HEK293 (cell line): ENCODE measurements around the gene MYO5B.

Experiments
- KLF1 ChIP-seq: fragments of 450-650 bp; formaldehyde crosslinking; IDR thresholded peaks from 2 replicates; pipeline ENCODE4 v1.5.1; 2016; ENCODE audit warnings: missing biosample characterization, missing genetic modification characterization
- OSR2 ChIP-seq: fragments of 450-650 bp; formaldehyde crosslinking; IDR thresholded peaks from 2 replicates; pipeline ENCODE4 v1.5.1; 2016; ENCODE audit warnings: missing biosample characterization, missing genetic modification characterization
- PBX3 ChIP-seq: sonication (generic); formaldehyde crosslinking; IDR thresholded peaks from 2 replicates; pipeline ENCODE4 v1.8.1; 2022; ENCODE audit warnings: mild to moderate bottlenecking, moderate library complexity, missing genetic modification reagents
- SCRT1 ChIP-seq: fragments of 450-650 bp; formaldehyde crosslinking; IDR thresholded peaks from 2 replicates; pipeline ENCODE4 v1.5.1; 2016; ENCODE audit warnings: missing biosample characterization, missing genetic modification characterization, borderline replicate concordance
- SCRT2 ChIP-seq: fragments of 450-650 bp; formaldehyde crosslinking; IDR thresholded peaks from 2 replicates; pipeline ENCODE4 v1.5.1; 2016; ENCODE audit warnings: missing biosample characterization, missing genetic modification characterization
- ZBTB17 ChIP-seq: fragments of 450-650 bp; formaldehyde crosslinking; IDR thresholded peaks from 2 replicates; pipeline ENCODE4 v1.5.1; 2016; ENCODE audit warnings: missing biosample characterization, missing genetic modification characterization
- ZNF148 ChIP-seq: fragments of 450-650 bp; formaldehyde crosslinking; IDR thresholded peaks from 2 replicates; pipeline ENCODE4 v1.5.0; 2017; ENCODE audit warnings: missing biosample characterization, missing genetic modification characterization, borderline replicate concordance
- ZNF184 ChIP-seq: fragments of 450-650 bp; IDR thresholded peaks from 2 replicates; pipeline ENCODE4 v1.5.1; 2018; ENCODE audit warnings: missing biosample characterization, mild to moderate bottlenecking, missing genetic modification characterization
- ZNF19 ChIP-seq: fragments of 450-650 bp; formaldehyde crosslinking; IDR thresholded peaks from 2 replicates; pipeline ENCODE4; 2016; ENCODE audit warnings: missing biosample characterization, missing genetic modification characterization, low read depth
- ZNF221 ChIP-seq: fragments of 450-650 bp; formaldehyde crosslinking; IDR thresholded peaks from 2 replicates; pipeline ENCODE4 v1.5.1; 2017; ENCODE audit warnings: missing biosample characterization, missing genetic modification characterization, borderline replicate concordance
- ZNF248 ChIP-seq: fragments of 450-650 bp; formaldehyde crosslinking; IDR thresholded peaks from 2 replicates; pipeline ENCODE4 v1.5.1; 2017; ENCODE audit warnings: missing biosample characterization, missing genetic modification characterization
- ZNF311 ChIP-seq: fragments of 450-650 bp; formaldehyde crosslinking; IDR thresholded peaks from 2 replicates; pipeline ENCODE4 v1.5.1; 2017; ENCODE audit warnings: missing biosample characterization, missing genetic modification characterization, borderline replicate concordance
- ZNF335 ChIP-seq: fragments of 450-650 bp; formaldehyde crosslinking; conservative IDR thresholded peaks from 2 replicates; pipeline ENCODE4 v1.5.1; 2016; ENCODE audit warnings: missing biosample characterization, missing genetic modification characterization
- ZNF350 ChIP-seq: fragments of 450-650 bp; formaldehyde crosslinking; IDR thresholded peaks from 2 replicates; pipeline ENCODE4 v1.5.0; 2017; ENCODE audit warnings: missing biosample characterization, mild to moderate bottlenecking, missing genetic modification characterization
- ZNF416 ChIP-seq: fragments of 450-650 bp; formaldehyde crosslinking; IDR thresholded peaks from 2 replicates; pipeline ENCODE4 v1.5.1; 2016; ENCODE audit warnings: missing biosample characterization, missing genetic modification characterization
- ZNF423 ChIP-seq: fragments of 450-650 bp; formaldehyde crosslinking; IDR thresholded peaks from 2 replicates; pipeline ENCODE4 v1.5.1; 2016; ENCODE audit warnings: missing biosample characterization, missing genetic modification characterization
- ZNF426 ChIP-seq: fragments of 450-650 bp; formaldehyde crosslinking; IDR thresholded peaks from 2 replicates; pipeline ENCODE4 v1.5.1; 2017; ENCODE audit warnings: missing biosample characterization, missing genetic modification characterization, mild to moderate bottlenecking, inconsistent platforms, moderate library complexity
- ZNF48 ChIP-seq: fragments of 450-650 bp; formaldehyde crosslinking; IDR thresholded peaks from 2 replicates; pipeline ENCODE4 v1.5.1; 2016; ENCODE audit warnings: missing biosample characterization, missing genetic modification characterization
- ZNF521 ChIP-seq: fragments of 450-650 bp; formaldehyde crosslinking; IDR thresholded peaks from 2 replicates; pipeline ENCODE4 v1.5.1; 2017; ENCODE audit warnings: missing biosample characterization, mild to moderate bottlenecking, missing genetic modification characterization
- ZNF561 ChIP-seq: fragments of 450-650 bp; IDR thresholded peaks from 2 replicates; pipeline ENCODE4 v1.5.1; 2018; ENCODE audit warnings: missing biosample characterization, missing genetic modification characterization, borderline replicate concordance
- ZNF571 ChIP-seq: fragments of 450-650 bp; formaldehyde crosslinking; IDR thresholded peaks from 2 replicates; pipeline ENCODE4 v1.5.0; 2017; ENCODE audit warnings: missing biosample characterization, missing genetic modification characterization
- ZNF654 ChIP-seq: fragments of 450-650 bp; formaldehyde crosslinking; IDR thresholded peaks from 2 replicates; pipeline ENCODE4 v1.5.1; 2016; ENCODE audit warnings: low read depth, missing biosample characterization, missing genetic modification characterization
- ZNF707 ChIP-seq: fragments of 450-650 bp; formaldehyde crosslinking; IDR thresholded peaks from 2 replicates; pipeline ENCODE4 v1.5.1; 2016; ENCODE audit warnings: missing biosample characterization, missing genetic modification characterization
- ZNF785 ChIP-seq: fragments of 450-650 bp; formaldehyde crosslinking; IDR thresholded peaks from 2 replicates; pipeline ENCODE4 v1.5.1; 2016; ENCODE audit warnings: missing biosample characterization, missing genetic modification characterization
- ZSCAN16 ChIP-seq: fragments of 450-650 bp; formaldehyde crosslinking; IDR thresholded peaks from 2 replicates; pipeline ENCODE4 v1.5.1; 2016; ENCODE audit warnings: missing biosample characterization, missing genetic modification characterization
- ZSCAN4 ChIP-seq: fragments of 450-650 bp; formaldehyde crosslinking; IDR thresholded peaks from 2 replicates; pipeline ENCODE4 v1.5.1; 2017; ENCODE audit warnings: missing biosample characterization, missing genetic modification characterization
- TF ChIP-seq, protein P1 (sequence below): fragments of 450-650 bp; formaldehyde crosslinking; IDR thresholded peaks from 2 replicates; pipeline ENCODE4 v1.5.1; 2016; ENCODE audit warnings: missing biosample characterization, missing genetic modification characterization
- TF ChIP-seq, protein P2 (sequence below): fragments of 450-650 bp; formaldehyde crosslinking; IDR thresholded peaks from 2 replicates; pipeline ENCODE4 v1.5.1; 2016; ENCODE audit warnings: missing biosample characterization, missing genetic modification characterization
- TF ChIP-seq, protein P3 (sequence below): fragments of 450-650 bp; formaldehyde crosslinking; IDR thresholded peaks from 2 replicates; pipeline ENCODE4; 2016; ENCODE audit warnings: missing biosample characterization, missing genetic modification characterization

MYO5B gene

DNA sequence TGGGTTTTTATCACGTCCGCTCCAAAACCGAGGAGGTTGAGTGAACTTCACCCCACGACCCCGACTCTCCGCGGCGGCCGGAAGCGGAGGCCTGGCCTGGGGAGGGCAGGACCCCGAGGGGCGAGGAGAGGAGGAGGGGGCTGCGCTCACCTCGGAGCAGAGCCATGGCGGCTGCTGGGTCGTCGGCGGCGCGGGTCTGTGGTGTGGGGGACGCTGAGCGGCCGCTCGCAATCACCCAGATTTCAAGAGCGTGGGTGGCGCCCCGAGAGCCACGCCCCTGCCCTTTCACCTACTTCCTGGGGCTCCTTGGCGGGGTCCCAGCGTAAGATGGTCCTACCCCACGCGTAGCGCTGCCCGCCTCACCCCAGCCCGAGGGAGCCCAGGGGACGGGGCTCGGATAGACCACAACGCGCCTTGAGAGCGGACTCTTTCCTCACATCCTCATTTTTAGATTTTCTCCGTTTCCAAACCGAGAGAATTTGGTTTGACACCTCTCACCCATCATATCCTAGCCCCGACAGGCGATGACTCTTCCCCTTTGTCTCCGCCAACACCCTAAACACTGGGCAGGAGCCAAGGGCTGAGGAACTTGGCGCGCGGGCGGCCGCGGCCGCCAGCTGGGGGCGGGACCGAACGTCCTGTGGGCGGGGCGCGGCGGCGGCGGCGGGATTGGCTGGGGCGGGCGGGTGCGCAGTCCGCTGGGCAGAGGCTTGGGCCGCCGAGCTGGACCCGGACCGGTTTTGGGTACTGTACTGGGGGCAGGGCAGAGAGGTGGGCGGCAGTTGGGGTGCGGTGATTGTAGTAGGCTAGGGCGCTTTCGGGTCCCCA lies 381.4 kb downstream of the MYO5B start, which contains the start of gene ACAA2 (continued):
- TF ChIP-seq ZSCAN4 (tag by site-specific recombination) (peak; percentile 26; the same call in 1 of the 2 replicates), ZNF423 (tag by site-specific recombination) (peak; percentile 87), OSR2 (0 out of 2 replicates have a peak, but pooled peaks have one; percentile 38), ZNF571 (tag by site-specific recombination) (no peak), ZNF311 (no peak), KLF1 (peak; percentile 97), ZNF785 (tag by site-specific recombination) (no peak), ZBTB17 (peak; percentile 37; the same call in 1 of the 2 replicates), SCRT2 (tag by site-specific recombination) (peak; percentile 42; the same call in 1 of the 2 replicates), ZNF426 (no peak), ZNF148 (no peak), SCRT1 (tag by site-specific recombination) (no peak; the same call in 1 of the 2 replicates), ZNF48 (tag by site-specific recombination) (no peak), ZNF184 (tag by site-specific recombination) (no peak), ZNF335 (peak; percentile 100), ZNF221 (no peak), ZNF416 (tag by site-specific recombination) (no peak), ZSCAN16 (tag by site-specific recombination) (no peak), ZNF521 (tag by site-specific recombination) (no peak), ZNF561 (peak; percentile 78; the same call in 1 of the 2 replicates), ZNF19 (tag by site-specific recombination) (no peak), PBX3 (no peak), ZNF350 (no peak), ZNF654 (tag by site-specific recombination) (no peak), ZNF248 (tag by site-specific recombination) (no peak), ZNF707 (tag by site-specific recombination) (no peak)
- TF ChIP-seq, protein P1, sequence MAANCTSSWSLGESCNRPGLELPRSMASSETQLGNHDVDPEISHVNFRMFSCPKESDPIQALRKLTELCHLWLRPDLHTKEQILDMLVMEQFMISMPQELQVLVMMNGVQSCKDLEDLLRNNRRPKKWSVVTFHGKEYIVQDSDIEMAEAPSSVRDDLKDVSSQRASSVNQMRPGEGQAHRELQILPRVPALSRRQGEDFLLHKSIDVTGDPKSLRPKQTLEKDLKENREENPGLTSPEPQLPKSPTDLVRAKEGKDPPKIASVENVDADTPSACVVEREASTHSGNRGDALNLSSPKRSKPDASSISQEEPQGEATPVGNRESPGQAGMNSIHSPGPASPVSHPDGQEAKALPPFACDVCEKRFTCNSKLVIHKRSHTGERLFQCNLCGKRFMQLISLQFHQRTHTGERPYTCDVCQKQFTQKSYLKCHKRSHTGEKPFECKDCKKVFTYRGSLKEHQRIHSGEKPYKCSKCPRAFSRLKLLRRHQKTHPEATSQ (tag by site-specific recombination) = peak; percentile 49; the same call in 1 of the 2 replicates
- TF ChIP-seq, protein P2, sequence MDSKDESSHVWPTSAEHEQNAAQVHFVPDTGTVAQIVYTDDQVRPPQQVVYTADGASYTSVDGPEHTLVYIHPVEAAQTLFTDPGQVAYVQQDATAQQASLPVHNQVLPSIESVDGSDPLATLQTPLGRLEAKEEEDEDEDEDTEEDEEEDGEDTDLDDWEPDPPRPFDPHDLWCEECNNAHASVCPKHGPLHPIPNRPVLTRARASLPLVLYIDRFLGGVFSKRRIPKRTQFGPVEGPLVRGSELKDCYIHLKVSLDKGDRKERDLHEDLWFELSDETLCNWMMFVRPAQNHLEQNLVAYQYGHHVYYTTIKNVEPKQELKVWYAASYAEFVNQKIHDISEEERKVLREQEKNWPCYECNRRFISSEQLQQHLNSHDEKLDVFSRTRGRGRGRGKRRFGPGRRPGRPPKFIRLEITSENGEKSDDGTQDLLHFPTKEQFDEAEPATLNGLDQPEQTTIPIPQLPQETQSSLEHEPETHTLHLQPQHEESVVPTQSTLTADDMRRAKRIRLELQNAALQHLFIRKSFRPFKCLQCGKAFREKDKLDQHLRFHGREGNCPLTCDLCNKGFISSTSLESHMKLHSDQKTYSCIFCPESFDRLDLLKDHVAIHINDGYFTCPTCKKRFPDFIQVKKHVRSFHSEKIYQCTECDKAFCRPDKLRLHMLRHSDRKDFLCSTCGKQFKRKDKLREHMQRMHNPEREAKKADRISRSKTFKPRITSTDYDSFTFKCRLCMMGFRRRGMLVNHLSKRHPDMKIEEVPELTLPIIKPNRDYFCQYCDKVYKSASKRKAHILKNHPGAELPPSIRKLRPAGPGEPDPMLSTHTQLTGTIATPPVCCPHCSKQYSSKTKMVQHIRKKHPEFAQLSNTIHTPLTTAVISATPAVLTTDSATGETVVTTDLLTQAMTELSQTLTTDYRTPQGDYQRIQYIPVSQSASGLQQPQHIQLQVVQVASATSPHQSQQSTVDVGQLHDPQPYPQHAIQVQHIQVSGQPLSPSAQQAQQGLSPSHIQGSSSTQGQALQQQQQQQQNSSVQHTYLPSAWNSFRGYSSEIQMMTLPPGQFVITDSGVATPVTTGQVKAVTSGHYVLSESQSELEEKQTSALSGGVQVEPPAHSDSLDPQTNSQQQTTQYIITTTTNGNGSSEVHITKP (tag by site-specific recombination) = peak; percentile 99
- TF ChIP-seq, protein P3, sequence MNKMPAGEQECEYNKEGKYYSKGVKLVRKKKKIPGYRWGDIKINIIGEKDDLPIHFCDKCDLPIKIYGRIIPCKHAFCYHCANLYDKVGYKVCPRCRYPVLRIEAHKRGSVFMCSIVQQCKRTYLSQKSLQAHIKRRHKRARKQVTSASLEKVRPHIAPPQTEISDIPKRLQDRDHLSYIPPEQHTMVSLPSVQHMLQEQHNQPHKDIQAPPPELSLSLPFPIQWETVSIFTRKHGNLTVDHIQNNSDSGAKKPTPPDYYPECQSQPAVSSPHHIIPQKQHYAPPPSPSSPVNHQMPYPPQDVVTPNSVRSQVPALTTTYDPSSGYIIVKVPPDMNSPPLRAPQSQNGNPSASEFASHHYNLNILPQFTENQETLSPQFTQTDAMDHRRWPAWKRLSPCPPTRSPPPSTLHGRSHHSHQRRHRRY (tag by site-specific recombination) = no peak
